ENCODE results near the gene SYT1.
"Not testable (repeated sequence)": the region's sequence is repeated elsewhere in the genome, so short reads cannot be mapped to it uniquely, and the experiment has no call there.

SYT1 gene

GRCh38 chr12:78963439-78964227 is 99.1 kb downstream of the SYT1 start:
- Histone ChIP-seq H3K27ac (no peak overlapping the region), H3K4me3 (no peak overlapping the region)

DNA sequence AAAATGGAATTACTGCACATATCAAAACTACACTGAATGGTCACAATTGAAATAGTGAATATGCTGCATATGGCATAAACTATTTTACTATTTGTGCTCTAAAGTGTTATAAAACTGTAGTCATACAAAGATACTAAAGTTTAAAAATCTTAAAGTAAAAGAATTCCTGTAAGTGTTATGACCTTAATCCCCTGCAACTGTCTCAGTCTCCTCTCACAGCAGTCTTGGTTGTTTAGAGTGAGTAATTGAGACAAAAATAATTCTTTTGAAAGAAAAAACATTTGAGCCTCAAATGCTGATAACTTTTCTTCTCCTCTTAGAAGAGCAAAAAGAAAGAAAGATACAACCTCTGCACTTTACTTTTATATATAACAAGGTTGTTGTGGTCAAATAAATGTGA is 99.9 kb downstream of the SYT1 start:
- H3K4me3 ChIP-seq: no peak overlapping the region
- H3K27ac ChIP-seq: no peak overlapping the region

GRCh38 chr12:78966062-78966461 is 101.5 kb downstream of the SYT1 start:
- no peak overlapping the region for H3K27ac ChIP-seq
- no peak overlapping the region for H3K4me3 ChIP-seq

DNA sequence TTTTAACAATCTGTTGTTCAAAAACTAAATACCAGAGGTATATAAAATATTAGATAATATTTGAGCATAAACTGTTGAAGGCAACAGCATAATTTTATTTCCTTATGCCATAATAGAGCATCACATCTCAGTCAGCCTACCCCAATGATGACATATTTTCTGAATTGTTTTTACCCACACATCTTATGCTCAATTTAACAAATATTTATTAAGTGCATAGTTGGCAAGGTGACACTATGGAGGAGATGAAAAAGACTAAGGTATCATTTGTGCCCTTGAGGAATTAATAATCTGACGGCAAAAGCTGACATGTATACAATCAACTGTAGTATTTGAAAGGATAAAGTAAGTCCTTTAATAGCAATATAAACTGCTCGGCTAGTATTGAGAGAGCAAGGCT is 102.4 kb downstream of the SYT1 start:
- no peak overlapping the region for H3K4me3 ChIP-seq
- no peak overlapping the region for H3K27ac ChIP-seq

GRCh38 chr12:78968226-78968625 is 103.7 kb downstream of the SYT1 start:
- no peak overlapping the region for H3K27ac ChIP-seq
- no peak overlapping the region for H3K4me3 ChIP-seq

GRCh38 chr12:78970041-78970440 is 105.5 kb downstream of the SYT1 start:
- Histone ChIP-seq H3K27ac (no peak overlapping the region), H3K4me3 (no peak overlapping the region)

DNA sequence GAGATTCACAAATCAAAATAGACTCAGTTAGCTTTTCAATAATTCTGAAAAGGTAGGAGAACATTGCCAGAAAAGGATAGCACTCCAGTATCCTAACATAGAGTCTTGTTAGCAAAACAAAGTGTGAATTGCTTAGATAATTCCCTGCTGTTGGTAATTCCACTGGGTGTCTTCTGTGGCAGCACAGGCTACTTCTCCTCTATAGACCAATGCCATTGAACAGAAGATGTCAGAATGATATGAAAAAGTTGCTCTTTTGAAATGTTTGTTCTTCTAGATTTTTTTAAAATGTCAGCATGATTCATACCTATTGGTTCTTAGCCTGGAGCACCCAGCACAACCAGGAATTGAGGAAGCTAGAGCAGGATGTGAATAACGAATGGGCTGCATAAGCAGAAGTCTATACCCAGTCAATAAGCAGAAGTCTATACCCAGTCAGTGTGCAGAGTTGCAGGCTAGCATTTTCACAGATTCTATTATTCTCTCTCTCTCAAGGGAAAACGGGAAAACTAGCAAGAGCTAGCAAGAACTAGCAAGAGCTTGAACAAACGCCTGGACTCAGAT is 112.8 kb downstream of the SYT1 start:
- no peak overlapping the region for H3K27ac ChIP-seq
- H3K4me3 ChIP-seq: no peak overlapping the region

- Histone ChIP-seq H3K27ac (no peak overlapping the region), H3K4me3 (no peak overlapping the region)
Observed at GRCh38 chr12:78994168-78994791, 129.7 kb downstream of the SYT1 start.

DNA sequence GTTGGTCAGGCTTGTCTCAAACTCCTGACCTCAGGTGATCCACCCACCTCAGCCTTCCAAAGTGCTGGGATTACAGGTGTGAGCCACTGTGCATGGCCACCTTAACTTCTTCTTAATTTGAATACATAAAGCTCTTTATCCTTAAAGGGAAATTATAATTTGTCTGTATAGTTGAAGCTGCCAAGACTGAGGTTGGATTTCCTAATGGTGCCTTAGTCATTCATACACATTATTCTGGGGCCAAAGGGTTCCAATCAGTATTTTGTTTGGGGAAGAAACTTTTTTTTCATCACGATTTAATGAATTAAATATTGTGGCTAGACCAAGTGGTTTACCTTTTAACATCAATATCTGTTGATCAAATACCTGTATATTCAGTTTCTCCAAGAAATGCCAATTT is 135.9 kb downstream of the SYT1 start:
- H3K4me3 ChIP-seq: no peak overlapping the region
- H3K27ac ChIP-seq: no peak overlapping the region

DNA sequence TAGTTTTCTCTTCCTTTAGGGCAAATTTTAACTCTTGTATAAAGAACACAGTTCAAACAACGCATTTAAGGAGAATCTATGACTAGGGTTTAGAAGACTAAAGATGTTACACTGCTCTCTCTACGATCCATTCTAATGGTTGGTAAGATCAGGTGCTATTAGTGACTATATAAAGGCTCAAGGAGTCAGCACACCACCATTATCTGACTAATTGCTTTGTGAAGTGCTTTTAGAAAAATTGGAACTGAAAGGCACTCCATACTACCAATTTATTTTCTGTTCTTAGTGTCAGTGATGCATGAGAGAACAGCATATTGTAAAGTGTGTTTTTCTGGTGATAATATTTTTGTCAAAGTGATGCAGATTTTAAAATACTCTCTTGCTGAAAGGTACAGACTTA is 136.8 kb downstream of the SYT1 start:
- Histone ChIP-seq H3K27ac (no peak overlapping the region), H3K4me3 (no peak overlapping the region)

- Histone ChIP-seq H3K4me3 (no peak overlapping the region), H3K27ac (no peak overlapping the region)
Observed at GRCh38 chr12:79006306-79006705, 141.7 kb downstream of the SYT1 start.

GRCh38 chr12:79008591-79008990 is 144.0 kb downstream of the SYT1 start:
- H3K27ac ChIP-seq: no peak overlapping the region

GRCh38 chr12:79012636-79013035 is 148.1 kb downstream of the SYT1 start:
- H3K27ac ChIP-seq: no peak overlapping the region
- H3K4me3 ChIP-seq: no peak overlapping the region

More at GRCh38 chr12:79008591-79008990, 144.0 kb downstream of the SYT1 start:
- no peak overlapping the region for H3K4me3 ChIP-seq

GRCh38 chr12:79016181-79016580 is 151.6 kb downstream of the SYT1 start:
- H3K27ac ChIP-seq: no peak overlapping the region
- H3K4me3 ChIP-seq: no peak overlapping the region

- no peak overlapping the region for H3K4me3 ChIP-seq
- no peak overlapping the region for H3K27ac ChIP-seq
Observed at GRCh38 chr12:79019672-79020071, 155.1 kb downstream of the SYT1 start.

DNA sequence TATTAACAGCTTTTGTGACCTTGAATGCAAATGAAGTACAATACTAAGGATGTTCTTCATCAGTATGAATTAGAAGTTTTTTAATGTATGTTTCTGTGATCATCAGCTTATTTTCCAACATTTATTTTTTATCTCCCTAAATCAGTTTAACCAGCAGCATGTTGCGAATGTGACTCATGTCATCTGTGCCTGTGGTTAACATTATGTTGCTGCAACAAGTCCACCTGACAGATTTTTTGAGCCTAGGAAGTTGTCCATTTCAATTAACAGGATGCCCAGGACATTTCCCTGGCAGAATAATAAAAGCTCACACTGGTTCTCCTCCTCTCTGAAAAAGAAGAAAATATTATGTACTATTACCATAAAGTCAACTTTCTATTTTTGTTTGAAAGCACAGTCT is 155.5 kb downstream of the SYT1 start:
- no peak overlapping the region for H3K4me3 ChIP-seq
- no peak overlapping the region for H3K27ac ChIP-seq

- Histone ChIP-seq H3K4me3 (no peak overlapping the region), H3K27ac (no peak overlapping the region)
Observed at GRCh38 chr12:79021021-79021420, 156.4 kb downstream of the SYT1 start.

DNA sequence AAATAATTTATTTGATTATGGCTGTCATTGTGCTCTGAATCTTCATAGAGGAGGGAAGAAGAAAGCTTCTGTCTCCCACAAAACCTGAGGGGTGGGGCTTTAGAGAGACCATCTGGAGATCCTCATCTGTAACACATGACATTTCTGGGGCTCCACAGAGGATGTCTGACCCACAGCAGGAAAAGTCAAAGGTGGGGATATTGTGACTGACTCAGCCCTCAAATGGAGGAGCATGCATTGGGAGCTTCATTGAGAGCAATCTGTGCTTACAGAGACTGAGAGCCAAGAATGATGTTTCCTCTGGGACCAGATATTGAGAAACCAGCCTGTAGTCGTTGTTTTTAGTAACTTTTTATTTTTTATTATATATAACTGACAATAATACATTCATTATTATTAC is 158.7 kb downstream of the SYT1 start:
- Histone ChIP-seq H3K27ac (no peak overlapping the region), H3K4me3 (no peak overlapping the region)

GRCh38 chr12:79023784-79024183 is 159.2 kb downstream of the SYT1 start:
- Histone ChIP-seq H3K4me3 (no peak overlapping the region), H3K27ac (no peak overlapping the region)

- no peak overlapping the region for H3K27ac ChIP-seq
- H3K4me3 ChIP-seq: no peak overlapping the region
Observed at GRCh38 chr12:79033788-79034187, 169.2 kb downstream of the SYT1 start.

GRCh38 chr12:79044748-79045147 is 180.2 kb downstream of the SYT1 start:
- H3K4me3 ChIP-seq, H3K27ac ChIP-seq: not testable (repeated sequence)

Measured in skin epidermis (tissue), 12 donors.